Mesothelial cell of epicardium (in vitro differentiated cells): ENCODE measurements around the gene DPH2. TPM values are rescaled to one million over a fixed set of nuclear protein-coding genes. Genes with fewer than 3 reads are reported as not detected.

Experiments used
- DNase-seq, 2 experiments: peaks; one replicate each; pipeline ENCODE4 v3.0.0; 2021; ENCODE audit warnings: low spot score in 2 of 2; ENCODE audit not compliant: unreplicated experiment in 2 of 2
- H3K27ac Mint-ChIP-seq: 2 replicates; pipeline ENCODE4 v1.8.0; 2021; ENCODE audit warnings: mixed read lengths
- H3K27me3 Mint-ChIP-seq: 2 replicates; pipeline ENCODE4 v1.8.0; 2021; ENCODE audit warnings: low read depth, mixed read lengths
- H3K36me3 Mint-ChIP-seq: 2 replicates; pipeline ENCODE4 v1.8.0; 2021; ENCODE audit warnings: mixed read lengths
- H3K4me1 Mint-ChIP-seq: 2 replicates; pipeline ENCODE4 v1.8.0; 2021; ENCODE audit warnings: mixed read lengths
- H3K4me3 Mint-ChIP-seq: 2 replicates; pipeline ENCODE4 v1.8.0; 2021; ENCODE audit warnings: mild to moderate bottlenecking, moderate library complexity, mixed read lengths
- H3K9me3 Mint-ChIP-seq: 2 replicates; pipeline ENCODE4 v1.8.0; 2021; ENCODE audit warnings: mixed read lengths
- total RNA-seq: library from RNA; stranded (reverse); gene quantifications from 3 replicates; pipeline ENCODE4 v1.2.1, GENCODE V29; 2021
- TF ChIP-seq, protein P1 (sequence below): fragments of 200-600 bp; sonication (generic); IDR thresholded peaks from one replicate; pipeline ENCODE4 v1.5.0; 2021; ENCODE audit warnings: antibody characterized with exemption; ENCODE audit not compliant: unreplicated experiment

The DPH2 gene
- total RNA-seq, 1 donor from 2014 or later: 24.1 TPM

DNA sequence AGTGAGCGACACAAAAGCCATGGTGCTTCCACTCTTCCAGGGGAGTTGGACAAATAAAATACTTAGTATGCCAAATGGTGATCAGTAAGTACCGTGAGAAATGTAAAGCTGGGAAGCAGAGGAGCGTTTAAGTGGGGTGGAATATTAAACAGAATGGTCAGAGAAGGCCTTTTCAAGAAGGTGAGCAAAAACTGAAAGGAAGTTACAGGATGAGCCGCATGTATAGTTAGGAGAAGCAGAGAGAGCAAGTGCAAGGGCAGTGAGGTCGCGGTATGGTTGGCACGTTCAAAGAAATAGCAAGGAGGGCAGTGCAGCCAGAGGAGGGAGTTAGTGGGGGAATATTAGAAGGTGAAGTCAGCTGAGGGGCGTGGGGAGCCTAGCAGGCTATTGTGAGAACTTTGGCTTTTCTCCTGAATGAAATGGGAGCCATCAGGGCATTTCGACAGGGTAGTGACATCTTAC is 4.2 kb downstream of the DPH2 start:
- peaks cover 13% of the 10 kb centered on the region for H3K36me3 Mint-ChIP-seq
- no peaks in the 10 kb centered on the region for H3K9me3 Mint-ChIP-seq
- H3K27ac Mint-ChIP-seq: peak overlapping the region; percentile 93
- H3K27me3 Mint-ChIP-seq: no peaks in the 10 kb centered on the region
- TF ChIP-seq, protein P1, sequence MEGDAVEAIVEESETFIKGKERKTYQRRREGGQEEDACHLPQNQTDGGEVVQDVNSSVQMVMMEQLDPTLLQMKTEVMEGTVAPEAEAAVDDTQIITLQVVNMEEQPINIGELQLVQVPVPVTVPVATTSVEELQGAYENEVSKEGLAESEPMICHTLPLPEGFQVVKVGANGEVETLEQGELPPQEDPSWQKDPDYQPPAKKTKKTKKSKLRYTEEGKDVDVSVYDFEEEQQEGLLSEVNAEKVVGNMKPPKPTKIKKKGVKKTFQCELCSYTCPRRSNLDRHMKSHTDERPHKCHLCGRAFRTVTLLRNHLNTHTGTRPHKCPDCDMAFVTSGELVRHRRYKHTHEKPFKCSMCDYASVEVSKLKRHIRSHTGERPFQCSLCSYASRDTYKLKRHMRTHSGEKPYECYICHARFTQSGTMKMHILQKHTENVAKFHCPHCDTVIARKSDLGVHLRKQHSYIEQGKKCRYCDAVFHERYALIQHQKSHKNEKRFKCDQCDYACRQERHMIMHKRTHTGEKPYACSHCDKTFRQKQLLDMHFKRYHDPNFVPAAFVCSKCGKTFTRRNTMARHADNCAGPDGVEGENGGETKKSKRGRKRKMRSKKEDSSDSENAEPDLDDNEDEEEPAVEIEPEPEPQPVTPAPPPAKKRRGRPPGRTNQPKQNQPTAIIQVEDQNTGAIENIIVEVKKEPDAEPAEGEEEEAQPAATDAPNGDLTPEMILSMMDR: no peak
- H3K4me3 Mint-ChIP-seq: peak overlapping the region; percentile 89
- peaks cover 56% of the 10 kb centered on the region for H3K4me1 Mint-ChIP-seq
- DNase-seq: no peak

DNA sequence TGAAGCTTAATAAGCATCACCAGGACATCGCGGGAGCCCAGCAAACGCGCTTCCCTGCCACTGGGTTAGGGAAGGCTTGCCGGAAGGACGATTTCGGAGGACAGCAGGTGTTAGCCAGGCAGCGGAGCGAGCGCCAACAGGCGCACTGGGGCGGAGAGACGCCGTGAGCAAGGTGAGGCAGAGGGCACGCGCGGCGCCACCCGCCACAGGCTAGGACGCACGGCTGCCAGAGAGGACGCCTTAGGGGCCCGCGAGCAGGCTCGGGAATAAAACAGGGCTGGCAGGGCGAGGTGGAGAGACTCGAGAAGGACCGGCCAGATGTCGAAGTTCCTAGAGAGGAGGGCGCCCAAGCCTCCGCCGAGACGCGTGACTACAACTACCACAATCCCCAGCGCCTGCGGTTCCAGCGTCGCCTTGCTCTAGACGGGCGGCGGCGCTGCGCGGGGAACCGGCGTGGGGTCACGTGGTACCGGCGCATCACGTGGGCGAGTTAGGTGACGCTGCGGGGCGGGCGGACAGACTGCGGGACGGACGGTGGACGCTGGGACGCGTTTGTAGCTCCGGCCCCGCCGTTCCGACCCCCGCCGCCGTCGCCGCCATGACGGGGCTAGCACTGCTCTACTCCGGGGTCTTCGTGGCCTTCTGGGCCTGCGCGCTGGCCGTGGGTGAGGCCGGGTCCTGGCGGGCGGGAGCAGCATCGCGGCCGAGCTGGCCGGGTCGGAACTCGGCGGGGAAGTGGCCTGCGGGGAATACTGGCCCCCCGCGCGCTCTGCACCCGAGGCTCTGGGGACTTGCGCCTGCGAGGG is 4.8 kb downstream of the DPH2 start, which contains the start of gene ATP6V0B:
TSS of gene ATP6V0B (plus strand) at position 518 of the 806 bp plus-strand sequence. CDS start at position 599, 81 bp downstream.
- peak within 1 kb of the TSS; percentile 93 for H3K27ac Mint-ChIP-seq
- peak within 1 kb of the TSS; percentile 89 for H3K4me3 Mint-ChIP-seq
- no peaks in the 10 kb centered on the region for H3K27me3 Mint-ChIP-seq
- TF ChIP-seq, protein P1: no peak
- no peaks in the 10 kb centered on the region for H3K9me3 Mint-ChIP-seq
- peak; percentile 94 to 95 for DNase-seq
- peaks cover 13% of the 10 kb centered on the region for H3K36me3 Mint-ChIP-seq
- peaks cover 54% of the 10 kb centered on the region for H3K4me1 Mint-ChIP-seq

DNA sequence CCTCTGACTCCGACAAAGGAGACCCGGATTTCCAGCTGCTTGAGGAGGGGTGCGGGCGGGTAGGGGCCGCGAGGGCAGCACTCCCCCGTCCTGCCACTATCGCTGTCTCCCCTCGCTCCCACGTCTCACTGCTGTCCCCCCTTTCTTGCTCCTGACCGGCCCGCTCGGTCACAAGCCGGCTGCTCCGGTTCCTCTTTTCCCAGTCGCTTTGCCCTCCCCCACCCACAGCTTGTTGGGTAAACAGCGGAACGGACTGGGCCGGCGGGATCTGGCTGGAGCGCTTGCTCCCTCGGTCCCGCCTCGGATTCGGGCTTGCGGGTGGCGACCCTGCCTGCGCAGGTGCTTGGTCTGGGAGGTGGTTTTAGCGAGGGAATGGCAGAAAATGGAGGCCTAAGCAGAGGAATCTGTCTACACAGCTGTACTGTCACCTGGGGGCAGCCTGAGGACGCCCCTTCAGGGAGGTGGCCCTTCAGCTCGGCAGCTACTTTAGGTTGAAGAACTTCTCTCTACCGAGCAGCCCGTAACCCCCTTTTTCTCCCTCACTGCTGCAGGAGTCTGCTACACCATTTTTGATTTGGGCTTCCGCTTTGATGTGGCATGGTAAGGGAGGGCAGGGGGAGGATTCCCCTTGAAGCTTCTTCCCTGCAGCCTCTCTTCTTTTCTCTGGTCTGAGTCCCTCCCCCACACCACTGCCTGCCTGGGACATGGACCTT is 5.6 kb downstream of the DPH2 start:
- peaks cover 55% of the 10 kb centered on the region for H3K4me1 Mint-ChIP-seq
- no peaks in the 10 kb centered on the region for H3K27me3 Mint-ChIP-seq
- peaks cover 13% of the 10 kb centered on the region for H3K36me3 Mint-ChIP-seq
- DNase-seq: no peak
- no peaks in the 10 kb centered on the region for H3K9me3 Mint-ChIP-seq
- TF ChIP-seq, protein P1: no peak
- H3K27ac Mint-ChIP-seq: peak overlapping the region; percentile 82
- peak overlapping the region; percentile 89 for H3K4me3 Mint-ChIP-seq

DNA sequence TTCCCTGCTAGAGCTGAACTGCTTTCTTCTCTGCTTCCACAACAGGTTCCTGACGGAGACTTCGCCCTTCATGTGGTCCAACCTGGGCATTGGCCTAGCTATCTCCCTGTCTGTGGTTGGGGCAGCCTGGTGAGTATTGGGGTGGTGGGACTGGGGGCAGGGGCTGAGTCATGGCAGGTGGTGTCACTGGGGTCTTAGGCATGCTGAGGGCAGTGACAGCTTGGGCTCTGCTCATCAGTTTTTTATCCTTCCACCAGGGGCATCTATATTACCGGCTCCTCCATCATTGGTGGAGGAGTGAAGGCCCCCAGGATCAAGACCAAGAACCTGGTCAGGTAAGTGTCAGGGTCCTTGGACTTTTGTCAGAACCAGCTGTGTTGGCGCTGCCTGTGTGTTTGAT is 6.2 kb downstream of the DPH2 start:
- H3K4me3 Mint-ChIP-seq: peak overlapping the region; percentile 89
- H3K36me3 Mint-ChIP-seq: peaks cover 13% of the 10 kb centered on the region
- no peak for DNase-seq
- peaks cover 54% of the 10 kb centered on the region for H3K4me1 Mint-ChIP-seq
- peak overlapping the region; percentile 70 for H3K27ac Mint-ChIP-seq
- H3K9me3 Mint-ChIP-seq: no peaks in the 10 kb centered on the region
- no peaks in the 10 kb centered on the region for H3K27me3 Mint-ChIP-seq
- TF ChIP-seq, protein P1: no peak

DNA sequence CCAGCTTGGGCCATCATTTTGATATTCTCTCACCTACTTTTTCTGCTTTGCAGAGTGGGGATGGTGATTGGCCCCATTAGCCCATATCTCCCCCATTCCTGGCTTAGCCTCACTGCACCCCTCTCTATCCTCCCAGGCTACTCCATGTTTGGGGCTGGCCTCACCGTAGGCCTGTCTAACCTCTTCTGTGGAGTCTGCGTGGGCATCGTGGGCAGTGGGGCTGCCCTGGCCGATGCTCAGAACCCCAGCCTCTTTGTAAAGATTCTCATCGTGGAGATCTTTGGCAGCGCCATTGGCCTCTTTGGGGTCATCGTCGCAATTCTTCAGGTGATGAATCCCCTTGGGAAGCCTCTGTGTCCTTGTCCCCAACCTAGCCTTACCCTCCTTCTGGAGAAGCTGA is 7.1 kb downstream of the DPH2 start:
- Mint-ChIP-seq H3K4me3 (peak overlapping the region; percentile 89), H3K4me1 (peaks cover 52% of the 10 kb centered on the region), H3K27me3 (no peaks in the 10 kb centered on the region), H3K9me3 (no peaks in the 10 kb centered on the region), H3K36me3 (peaks cover 13% of the 10 kb centered on the region), H3K27ac (no peak overlapping the region)
- TF ChIP-seq, protein P1: no peak
- DNase-seq: no peak
